Endothelial cell of umbilical vein (primary cell): ENCODE measurements around the gene WDR36. TPM values are rescaled to one million over a fixed set of nuclear protein-coding genes. Genes with fewer than 3 reads are reported as not detected.

Experiments
- BruUV-seq: library from RNA; stranded (reverse); fragments of 400-500 nt; replicated peaks from 2 replicates; lab custom pipeline; 2021; lab: Mats Ljungman, UMichigan
- CTCF ChIA-PET: fragments of 300-600, 350-600 bp; sonication (Branson Sonifier 250); formaldehyde crosslinking; loops from one replicate; lab custom pipeline; 2021; ENCODE audit warnings: antibody characterized with exemption, inconsistent platforms; lab: Charles Lee
- POLR2A ChIA-PET: fragments of 300-600, 350-600 bp; sonication (Branson Sonifier 250); formaldehyde crosslinking; loops from one replicate; lab custom pipeline; 2021; ENCODE audit warnings: antibody characterized with exemption, inconsistent platforms; lab: Charles Lee
- DNase-seq: peaks from one replicate; pipeline ENCODE4 v3.0.0-alpha.2; 2011; ENCODE audit warnings: low read depth, low spot score
- FAIRE-seq: peaks from 2 replicates; lab custom pipeline; 2011; peaks lifted over from hg19 to GRCh38; lab: Jason Lieb, UNC
- H2AFZ ChIP-seq: 2 replicates; pipeline ENCODE4 v1.6.0; 2012; ENCODE audit warnings: low read depth, low read length, control low read depth, inconsistent platforms
- H3K27ac ChIP-seq: 2 replicates; pipeline ENCODE4 v1.5.1; 2011; ENCODE audit warnings: low read depth, mild to moderate bottlenecking, control low read depth, low read length, moderate library complexity; ENCODE audit not compliant: insufficient read depth
- H3K27me3 ChIP-seq, 2 experiments: 2 replicates each; pipeline versions ENCODE4 v1.6.0 to v1.6.1; 2011; ENCODE audit warnings: low read length in 2 of 2, mixed read lengths in 1 of 2; ENCODE audit not compliant: control insufficient read depth in 2 of 2, insufficient read depth in 2 of 2
- H3K36me3 ChIP-seq, 2 experiments: 2 replicates in 1 of 2; 3 replicates in 1 of 2; pipeline ENCODE4 v1.5.1; 2011; ENCODE audit warnings: low read length in 2 of 2, mild to moderate bottlenecking in 1 of 2, moderate library complexity in 1 of 2; ENCODE audit not compliant: control insufficient read depth in 2 of 2, insufficient read depth in 2 of 2; ENCODE audit errors: extremely low read depth in 1 of 2
- H3K4me1 ChIP-seq: 3 replicates; pipeline ENCODE4 v1.5.1; 2011; ENCODE audit warnings: mild to moderate bottlenecking, low read length; ENCODE audit not compliant: control insufficient read depth, insufficient read depth; ENCODE audit errors: extremely low read depth
- H3K4me2 ChIP-seq: 2 replicates; pipeline ENCODE4 v1.6.1; 2011; ENCODE audit warnings: low read length, control low read depth, mixed read lengths; ENCODE audit not compliant: insufficient read depth
- H3K4me3 ChIP-seq, 3 experiments: fragments of 200-600 bp in 1 of 3; sonication (generic), shearing (Covaris generic) in 1 of 3; replicated peaks in 1 of 3; 2 replicates each; pipeline ENCODE4 v1.5.1; 2011 to 2016; ENCODE audit warnings: control low read depth in 3 of 3, low read length in 3 of 3, mild to moderate bottlenecking in 2 of 3, inconsistent platforms in 1 of 3, low read depth in 1 of 3, moderate library complexity in 1 of 3; ENCODE audit not compliant: insufficient read depth in 1 of 3
- H3K79me2 ChIP-seq: 2 replicates; pipeline ENCODE4 v1.6.0; 2012; ENCODE audit warnings: low read length, inconsistent platforms; ENCODE audit not compliant: control insufficient read depth, insufficient read depth
- H3K9ac ChIP-seq: replicated peaks from 2 replicates; pipeline ENCODE3; 2011; ENCODE audit warnings: low read length, control low read depth; ENCODE audit not compliant: insufficient read depth; ENCODE audit errors: extremely low read depth
- H3K9me1 ChIP-seq: replicated peaks from 3 replicates; pipeline ENCODE4 v1.6.0; 2011; ENCODE audit warnings: mild to moderate bottlenecking, low read length; ENCODE audit not compliant: control insufficient read depth, insufficient read depth; ENCODE audit errors: extremely low read depth
- H3K9me3 ChIP-seq: replicated peaks from 2 replicates; pipeline ENCODE4 v1.5.1; 2012; ENCODE audit warnings: low read length, inconsistent platforms; ENCODE audit not compliant: control insufficient read depth, insufficient read depth
- H4K20me1 ChIP-seq: replicated peaks from 2 replicates; pipeline ENCODE3; 2011; ENCODE audit warnings: mild to moderate bottlenecking, low read length; ENCODE audit not compliant: control insufficient read depth, insufficient read depth; ENCODE audit errors: extremely low read depth
- EZH2 ChIP-seq: IDR thresholded peaks from 2 replicates; pipeline ENCODE4 v1.6.1; 2012; ENCODE audit warnings: borderline replicate concordance, low read depth, mild to moderate bottlenecking, moderate library complexity, low read length, inconsistent platforms; ENCODE audit not compliant: severe bottlenecking
- FOS ChIP-seq: IDR thresholded peaks from 2 replicates; pipeline ENCODE4 v1.6.1; 2011; ENCODE audit warnings: mild to moderate bottlenecking, low read length, moderate library complexity, borderline replicate concordance; ENCODE audit not compliant: insufficient read depth
- MYC ChIP-seq: IDR thresholded peaks from one replicate; pipeline ENCODE4 v1.6.1; 2011; ENCODE audit warnings: mild to moderate bottlenecking, low read depth, low read length
- POLR2A ChIP-seq: IDR thresholded peaks from 2 replicates; pipeline ENCODE4 v1.6.1; 2012; ENCODE audit warnings: low read depth, mild to moderate bottlenecking, control low read depth, low read length
- POLR2AphosphoS5 ChIP-seq: IDR thresholded peaks from 2 replicates; pipeline ENCODE4 v1.6.1; 2012; ENCODE audit warnings: low read depth, mild to moderate bottlenecking, control low read depth, low read length, moderate library complexity; ENCODE audit not compliant: insufficient read depth
- dilution Hi-C: fragments of 300-500 bp; cut with MboI; formaldehyde crosslinking; loops from one replicate; pipeline ENCODE4 v1.15.0; 2019; ENCODE audit warnings: low sequenced_read_pairs; ENCODE audit not compliant: extremely low pct_ligation_motif_present
- intact Hi-C: fragments of 100-400 bp; cut with micrococcal nuclease; formaldehyde crosslinking; loops from one replicate; pipeline ENCODE4 v1.10.0; 2022
- polyA plus RNA-seq, 4 experiments: library from polyadenylated mRNA; depleted of rRNA in 3 of 4; stranded (reverse) in 3 of 4; unstranded in 1 of 4; fragments of >200 nt; gene quantifications; 2 replicates each; pipeline versions ENCODE4 v1.2.1 to v1.2.3, GENCODE V29; 2011 to 2012; ENCODE audit warnings: missing spikeins in 1 of 4
- total RNA-seq: library from RNA; stranded (reverse); gene quantifications from 2 replicates; pipeline ENCODE4 v1.2.3, GENCODE V29; 2021
- TF ChIP-seq, protein P1 (sequence below): IDR thresholded peaks from 2 replicates; pipeline ENCODE4 v1.6.1; 2011; ENCODE audit not compliant: insufficient read depth, insufficient read length
- TF ChIP-seq, protein P2 (sequence below), 2 donors: IDR thresholded peaks; 1 replicate in 1 of 2; 2 replicates in 1 of 2; pipeline ENCODE4 v1.5.1; 2011; ENCODE audit warnings: low read length in 2 of 2, mild to moderate bottlenecking in 2 of 2, moderate library complexity in 2 of 2, control low read depth in 1 of 2, inconsistent platforms in 1 of 2, low read depth in 1 of 2; ENCODE audit not compliant: insufficient read depth in 1 of 2; ENCODE audit errors: extremely low read depth in 1 of 2

The WDR36 gene
- total and polyA plus RNA-seq, 2 donors (not counting 3 experiments of a cell fraction or from before 2014, with no cell fraction given): 10.6 to 30.2 TPM

DNA sequence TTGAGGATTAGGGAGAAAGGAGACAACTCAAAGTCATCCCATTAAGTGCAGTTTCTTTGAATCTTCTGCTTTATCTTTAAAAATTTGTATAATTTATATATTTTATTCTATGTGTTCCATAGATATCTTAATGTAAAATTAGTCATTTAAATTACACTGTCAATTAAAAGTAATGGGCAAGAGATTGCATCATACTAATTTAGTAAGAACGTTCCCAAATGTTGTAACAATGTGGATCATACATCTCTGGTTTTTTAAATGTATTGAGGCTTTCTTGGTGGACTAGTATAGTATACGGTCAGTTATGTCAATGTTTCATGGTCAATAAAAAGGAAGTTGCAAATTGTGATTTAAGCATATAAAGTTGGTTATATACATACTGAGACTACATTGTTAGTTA is 14.5 kb upstream of the WDR36 start:
- no peaks in the 10 kb centered on the region for H3K9me1 ChIP-seq
- H3K9me3 ChIP-seq: no peaks in the 10 kb centered on the region
- intact Hi-C loops (no loop called here), dilution Hi-C loops (no loop called here)
- FAIRE-seq (no peak), DNase-seq (no peak)
- TF ChIP-seq, protein P1, sequence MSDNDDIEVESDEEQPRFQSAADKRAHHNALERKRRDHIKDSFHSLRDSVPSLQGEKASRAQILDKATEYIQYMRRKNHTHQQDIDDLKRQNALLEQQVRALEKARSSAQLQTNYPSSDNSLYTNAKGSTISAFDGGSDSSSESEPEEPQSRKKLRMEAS: no peak
- no peak for TF ChIP-seq MYC
- no peaks in the 10 kb centered on the region for H4K20me1 ChIP-seq
- ChIA-PET CTCF (no interaction called here), POLR2A (no interaction called here)
- no peaks in the 10 kb centered on the region for H3K79me2 ChIP-seq
- H3K4me1 ChIP-seq: peaks cover 3% of the 10 kb centered on the region
- H3K36me3 ChIP-seq: no peaks in the 10 kb centered on the region
- no peak overlapping the region for H3K4me3 ChIP-seq
- no peak overlapping the region for H3K9ac ChIP-seq
- no peak overlapping the region for H2AFZ ChIP-seq
- no peak overlapping the region for H3K27ac ChIP-seq
- peaks cover 21 to 54% of the 10 kb centered on the region in 2 experiments for H3K27me3 ChIP-seq
- no peak overlapping the region for H3K4me2 ChIP-seq
- BruUV-seq: no TSS peak

DNA sequence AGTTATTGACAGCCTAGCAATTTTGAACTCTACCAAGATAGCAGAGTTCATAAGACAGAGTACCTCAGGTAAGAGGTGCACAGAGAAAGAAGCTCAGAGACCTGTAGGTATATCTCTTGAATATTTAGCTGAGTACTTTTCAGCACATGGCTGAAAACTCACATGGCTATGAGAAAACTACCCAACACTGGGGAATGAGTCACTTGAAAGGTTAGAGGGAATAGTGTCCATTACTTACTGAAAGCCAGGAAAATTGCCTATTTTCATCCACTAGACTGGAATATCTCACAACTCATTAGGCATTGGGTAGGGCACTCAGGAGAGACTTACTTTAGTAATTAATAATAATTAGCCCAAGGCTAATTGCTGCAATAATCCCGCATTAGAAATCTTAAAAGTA is 12.3 kb upstream of the WDR36 start:
- ChIA-PET POLR2A (no interaction called here), CTCF (interaction anchor here (1.1 to 1.4 kb wide), 2 partner anchors 12 to 17 kb away, joined by 3 to 4 read pairs; partner anchors contain the start of gene WDR36)
- Histone ChIP-seq H3K79me2 (no peaks in the 10 kb centered on the region), H3K27ac (no peak overlapping the region), H3K27me3 (peaks cover 4 to 41% of the 10 kb centered on the region in 2 experiments), H3K4me3 (no peak overlapping the region), H3K4me1 (no peaks in the 10 kb centered on the region), H3K9me3 (no peaks in the 10 kb centered on the region), H2AFZ (no peak overlapping the region), H3K4me2 (no peak overlapping the region), H3K9me1 (no peaks in the 10 kb centered on the region), H3K9ac (no peak overlapping the region), H4K20me1 (no peaks in the 10 kb centered on the region), H3K36me3 (no peaks in the 10 kb centered on the region)
- BruUV-seq: no TSS peak
- intact Hi-C loops: no loop called here
- no peak for FAIRE-seq
- TF ChIP-seq EZH2 (no peak), POLR2AphosphoS5 (no peak), POLR2A (no peak), MYC (no peak), FOS (no peak)
- TF ChIP-seq, protein P2, sequence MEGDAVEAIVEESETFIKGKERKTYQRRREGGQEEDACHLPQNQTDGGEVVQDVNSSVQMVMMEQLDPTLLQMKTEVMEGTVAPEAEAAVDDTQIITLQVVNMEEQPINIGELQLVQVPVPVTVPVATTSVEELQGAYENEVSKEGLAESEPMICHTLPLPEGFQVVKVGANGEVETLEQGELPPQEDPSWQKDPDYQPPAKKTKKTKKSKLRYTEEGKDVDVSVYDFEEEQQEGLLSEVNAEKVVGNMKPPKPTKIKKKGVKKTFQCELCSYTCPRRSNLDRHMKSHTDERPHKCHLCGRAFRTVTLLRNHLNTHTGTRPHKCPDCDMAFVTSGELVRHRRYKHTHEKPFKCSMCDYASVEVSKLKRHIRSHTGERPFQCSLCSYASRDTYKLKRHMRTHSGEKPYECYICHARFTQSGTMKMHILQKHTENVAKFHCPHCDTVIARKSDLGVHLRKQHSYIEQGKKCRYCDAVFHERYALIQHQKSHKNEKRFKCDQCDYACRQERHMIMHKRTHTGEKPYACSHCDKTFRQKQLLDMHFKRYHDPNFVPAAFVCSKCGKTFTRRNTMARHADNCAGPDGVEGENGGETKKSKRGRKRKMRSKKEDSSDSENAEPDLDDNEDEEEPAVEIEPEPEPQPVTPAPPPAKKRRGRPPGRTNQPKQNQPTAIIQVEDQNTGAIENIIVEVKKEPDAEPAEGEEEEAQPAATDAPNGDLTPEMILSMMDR (IDR thresholded peaks at IDR 0.05; ENCODE audit: extremely low read depth in 1 of 2, insufficient read depth in 1 of 2, low read depth in 1 of 2, low read length in 2 of 2): no peak
- DNase-seq: no peak
- dilution Hi-C loops: no loop called here
